Spleen (tissue), 7 donors: ENCODE results near the gene C12orf56.

Experiments used
- POLR2AphosphoS5 ChIP-seq, 3 donors: sonication (generic); formaldehyde crosslinking; IDR thresholded peaks; one replicate each; pipeline ENCODE4 v1.5.1; 2017; ENCODE audit warnings: antibody characterized with exemption in 3 of 3
- TF ChIP-seq, protein P1 (sequence below), 11 experiments: fragments of 200-600 bp in 7 of 11; fragments of 450-650 bp in 4 of 11; sonication (generic) in 4 of 11; IDR thresholded peaks in 8 of 11; conservative IDR thresholded peaks in 3 of 11; 1 replicate in 7 of 11; 2 replicates in 4 of 11; pipeline versions ENCODE4 v1.4.0 to v1.8.0; 2016 to 2021; ENCODE audit warnings: antibody characterized with exemption in 11 of 11, inconsistent platforms in 4 of 11, mild to moderate bottlenecking in 1 of 11
- donor health status: DM: no; HTN: no; CAD: no; lungs with moderate emphysema.
- donor health status: DM: no; HTN: no; CAD: no.
- donor health status: DM: no; HTN: no; CAD: no.

DNA sequence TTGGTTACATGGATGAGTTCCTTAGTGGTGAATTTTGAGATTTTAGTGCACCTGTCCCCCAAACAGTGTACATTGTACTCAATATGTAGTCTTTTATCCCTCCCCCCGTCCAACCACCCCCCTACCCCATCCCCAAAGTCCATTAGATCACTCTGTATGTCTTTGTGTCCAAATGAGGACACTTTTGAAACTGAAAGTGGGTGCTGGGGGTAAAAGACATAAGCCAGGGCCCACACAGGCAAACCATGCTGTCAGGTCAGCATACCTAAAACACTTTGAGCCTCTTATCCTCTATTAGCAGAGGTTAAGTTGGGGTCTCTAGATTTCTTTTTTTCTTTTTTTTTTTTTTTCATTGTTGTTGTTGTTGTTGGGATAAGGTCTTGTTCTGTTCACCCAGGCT, 137.2 kb downstream of the C12orf56 start:
- TF ChIP-seq, protein P1, sequence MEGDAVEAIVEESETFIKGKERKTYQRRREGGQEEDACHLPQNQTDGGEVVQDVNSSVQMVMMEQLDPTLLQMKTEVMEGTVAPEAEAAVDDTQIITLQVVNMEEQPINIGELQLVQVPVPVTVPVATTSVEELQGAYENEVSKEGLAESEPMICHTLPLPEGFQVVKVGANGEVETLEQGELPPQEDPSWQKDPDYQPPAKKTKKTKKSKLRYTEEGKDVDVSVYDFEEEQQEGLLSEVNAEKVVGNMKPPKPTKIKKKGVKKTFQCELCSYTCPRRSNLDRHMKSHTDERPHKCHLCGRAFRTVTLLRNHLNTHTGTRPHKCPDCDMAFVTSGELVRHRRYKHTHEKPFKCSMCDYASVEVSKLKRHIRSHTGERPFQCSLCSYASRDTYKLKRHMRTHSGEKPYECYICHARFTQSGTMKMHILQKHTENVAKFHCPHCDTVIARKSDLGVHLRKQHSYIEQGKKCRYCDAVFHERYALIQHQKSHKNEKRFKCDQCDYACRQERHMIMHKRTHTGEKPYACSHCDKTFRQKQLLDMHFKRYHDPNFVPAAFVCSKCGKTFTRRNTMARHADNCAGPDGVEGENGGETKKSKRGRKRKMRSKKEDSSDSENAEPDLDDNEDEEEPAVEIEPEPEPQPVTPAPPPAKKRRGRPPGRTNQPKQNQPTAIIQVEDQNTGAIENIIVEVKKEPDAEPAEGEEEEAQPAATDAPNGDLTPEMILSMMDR (IDR thresholded peaks at IDR 0.05 in 8 of 11, conservative IDR thresholded peaks at IDR 0.05 in 3 of 11): no peak
- TF ChIP-seq POLR2AphosphoS5 (IDR thresholded peaks at IDR 0.05): no peak
